Stimulated activated CD4-positive, alpha-beta T cell treated with anti-CD3 and anti-CD28 coated beads, TNF-alpha, amount 100 ng/mL, for 1 hour (primary cell): ENCODE data around the gene ACER3.
"Not testable (repeated sequence)": the region's sequence is repeated elsewhere in the genome, so short reads cannot be mapped to it uniquely, and the experiment has no call there.

Experiments
- DNase-seq, 3 donors: peaks; one replicate each; pipeline ENCODE4 v3.0.0-alpha.2; 2020; ENCODE audit warnings: low read depth in 3 of 3, low spot score in 1 of 3

The ACER3 gene

GRCh38 chr11:77036398-77036797 lies 175.7 kb downstream of the ACER3 start:
- DNase-seq = no peak

GRCh38 chr11:77037057-77037456 lies 176.3 kb downstream of the ACER3 start:
- no peak for DNase-seq

DNA sequence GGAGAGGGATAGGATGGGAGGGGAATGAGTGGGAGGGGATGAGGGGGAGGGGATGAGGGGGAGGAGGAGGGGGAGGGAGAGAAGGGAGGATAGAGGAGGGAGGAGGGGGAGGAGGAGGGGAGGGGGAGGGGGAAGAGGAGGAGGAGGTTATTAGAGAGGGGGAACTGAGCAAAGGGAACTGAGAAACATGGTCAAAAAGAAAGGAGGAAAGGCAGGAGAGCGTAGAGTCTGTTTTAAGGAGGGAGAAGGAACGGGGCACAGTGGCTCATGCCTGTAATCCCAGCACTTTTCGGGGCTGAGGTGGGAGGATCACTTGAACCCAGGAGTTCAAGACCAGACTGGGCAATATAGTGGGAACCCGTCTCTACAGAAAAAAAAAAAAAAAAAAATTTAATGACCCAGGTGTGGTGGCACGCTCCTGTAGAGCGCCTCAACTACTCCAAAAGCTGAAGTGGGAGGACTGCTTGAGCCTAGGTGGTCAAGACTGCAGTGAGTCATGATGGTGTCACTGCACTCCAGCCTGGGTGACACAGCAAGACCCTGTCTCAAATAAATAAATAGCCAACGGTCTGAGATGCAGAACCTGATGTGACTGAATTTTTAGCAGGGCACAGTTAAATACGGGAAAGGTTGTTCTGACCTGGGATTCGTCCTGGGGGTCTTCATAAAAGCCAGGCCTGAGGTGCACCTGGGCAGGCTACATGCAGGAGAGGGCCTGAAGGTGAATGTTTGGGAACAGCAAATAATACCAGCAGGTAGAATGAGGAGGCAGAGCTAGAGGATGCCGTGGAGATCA lies 177.5 kb downstream of the ACER3 start:
- DNase-seq = no peak

GRCh38 chr11:77038825-77039326 lies 178.2 kb downstream of the ACER3 start:
- DNase-seq = no peak

DNA sequence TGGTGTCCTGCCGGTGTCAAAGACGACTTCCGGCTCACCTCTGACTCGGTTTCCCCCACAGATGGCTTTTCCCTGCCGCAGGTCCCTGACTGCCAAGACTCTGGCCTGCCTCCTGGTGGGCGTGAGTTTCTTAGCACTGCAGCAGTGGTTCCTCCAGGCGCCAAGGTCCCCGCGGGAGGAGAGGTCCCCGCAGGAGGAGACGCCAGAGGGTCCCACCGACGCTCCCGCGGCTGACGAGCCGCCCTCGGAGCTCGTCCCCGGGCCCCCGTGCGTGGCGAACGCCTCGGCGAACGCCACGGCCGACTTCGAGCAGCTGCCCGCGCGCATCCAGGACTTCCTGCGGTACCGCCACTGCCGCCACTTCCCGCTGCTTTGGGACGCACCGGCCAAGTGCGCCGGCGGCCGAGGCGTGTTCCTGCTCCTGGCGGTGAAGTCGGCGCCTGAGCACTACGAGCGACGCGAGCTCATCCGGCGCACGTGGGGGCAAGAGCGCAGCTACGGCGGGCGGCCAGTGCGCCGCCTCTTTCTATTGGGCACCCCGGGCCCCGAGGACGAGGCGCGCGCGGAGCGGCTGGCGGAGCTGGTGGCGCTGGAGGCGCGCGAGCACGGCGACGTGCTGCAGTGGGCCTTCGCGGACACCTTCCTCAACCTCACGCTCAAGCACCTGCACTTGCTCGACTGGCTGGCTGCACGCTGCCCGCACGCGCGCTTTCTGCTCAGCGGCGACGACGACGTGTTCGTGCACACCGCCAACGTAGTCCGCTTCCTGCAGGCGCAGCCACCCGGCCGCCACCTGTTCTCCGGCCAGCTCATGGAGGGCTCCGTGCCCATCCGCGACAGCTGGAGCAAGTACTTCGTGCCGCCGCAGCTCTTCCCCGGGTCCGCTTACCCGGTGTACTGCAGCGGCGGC lies 179.0 kb downstream of the ACER3 start:
- no peak for DNase-seq

- DNase-seq = no peak
These were observed 179.7 kb downstream of the ACER3 start for GRCh38 chr11:77040401-77040777.

- DNase-seq = no peak
These were observed 180.2 kb downstream of the ACER3 start for GRCh38 chr11:77040889-77041288.

DNA sequence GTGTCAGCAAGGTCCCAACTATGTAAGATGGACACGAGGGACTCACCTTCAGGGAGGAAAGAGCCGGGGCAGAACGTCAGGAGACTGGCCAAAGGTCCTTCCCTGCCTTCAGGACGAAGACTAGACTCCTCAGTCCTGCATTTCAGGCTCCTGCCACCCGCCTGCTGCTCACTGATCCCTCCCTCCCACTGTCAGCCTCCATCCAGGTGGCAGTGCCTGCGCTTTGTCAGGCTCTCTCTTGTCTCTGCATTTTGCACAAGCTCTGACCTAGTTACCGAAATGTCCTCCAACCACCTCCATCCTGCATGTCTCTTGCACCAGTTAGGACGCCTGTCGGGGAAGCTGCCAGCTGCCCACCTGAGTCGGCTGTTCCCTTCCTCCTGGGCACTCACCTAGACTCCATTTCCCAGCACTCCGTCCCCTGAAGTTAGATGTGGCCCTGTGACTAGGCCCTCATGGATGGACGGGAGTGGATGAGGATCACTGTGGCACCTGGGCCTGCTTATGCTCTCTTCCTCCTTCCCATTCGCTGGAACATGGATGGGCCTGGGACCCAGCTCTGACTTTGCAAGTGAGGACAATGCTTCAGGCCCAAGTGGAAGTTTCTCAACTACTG lies 181.5 kb downstream of the ACER3 start:
- DNase-seq = no peak

DNA sequence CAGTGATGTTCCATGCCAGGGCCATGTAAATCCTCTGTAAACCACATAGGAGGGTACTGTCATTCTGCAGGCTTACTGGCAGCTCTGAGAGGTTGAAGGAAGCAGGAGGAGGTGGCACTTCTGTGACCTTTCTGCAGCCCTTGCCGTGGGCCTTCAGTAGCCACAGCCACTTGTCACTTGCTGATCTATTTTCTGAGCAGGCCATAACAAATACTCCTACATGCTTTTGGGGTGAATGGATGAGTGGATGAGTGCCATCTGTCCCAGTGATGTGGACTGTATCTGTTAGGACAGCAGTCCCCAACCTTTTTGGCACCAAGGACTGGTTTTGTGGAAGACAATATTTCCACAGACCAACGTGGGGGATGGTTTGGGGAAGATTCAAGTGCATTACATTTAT lies 183.6 kb downstream of the ACER3 start:
- DNase-seq = no peak

- DNase-seq = no peak
These were observed 184.2 kb downstream of the ACER3 start for GRCh38 chr11:77044886-77045285.

DNA sequence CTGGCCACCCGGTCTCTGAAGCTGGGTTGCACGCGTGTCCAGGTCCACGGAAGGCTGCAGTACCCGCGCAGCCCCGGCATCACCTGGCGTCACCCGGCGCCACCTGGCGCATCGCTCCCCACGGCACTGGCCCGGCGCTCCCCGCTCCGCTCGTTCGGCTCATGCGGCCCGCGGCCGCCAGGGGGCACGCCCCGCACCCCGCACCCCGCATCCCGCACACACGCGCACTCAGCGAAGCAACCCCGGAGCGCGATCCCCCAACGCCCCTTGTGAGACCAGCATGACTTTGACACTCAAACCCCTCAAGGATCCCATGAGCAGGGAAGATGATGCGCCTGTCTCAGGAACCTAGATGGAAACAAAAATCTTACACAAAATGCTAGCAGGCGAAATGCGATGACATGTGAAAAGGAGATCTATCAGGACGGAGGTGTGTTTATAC lies 185.4 kb downstream of the ACER3 start:
- DNase-seq = peak in 2 of 3 donors; percentile 27 to 58

DNA sequence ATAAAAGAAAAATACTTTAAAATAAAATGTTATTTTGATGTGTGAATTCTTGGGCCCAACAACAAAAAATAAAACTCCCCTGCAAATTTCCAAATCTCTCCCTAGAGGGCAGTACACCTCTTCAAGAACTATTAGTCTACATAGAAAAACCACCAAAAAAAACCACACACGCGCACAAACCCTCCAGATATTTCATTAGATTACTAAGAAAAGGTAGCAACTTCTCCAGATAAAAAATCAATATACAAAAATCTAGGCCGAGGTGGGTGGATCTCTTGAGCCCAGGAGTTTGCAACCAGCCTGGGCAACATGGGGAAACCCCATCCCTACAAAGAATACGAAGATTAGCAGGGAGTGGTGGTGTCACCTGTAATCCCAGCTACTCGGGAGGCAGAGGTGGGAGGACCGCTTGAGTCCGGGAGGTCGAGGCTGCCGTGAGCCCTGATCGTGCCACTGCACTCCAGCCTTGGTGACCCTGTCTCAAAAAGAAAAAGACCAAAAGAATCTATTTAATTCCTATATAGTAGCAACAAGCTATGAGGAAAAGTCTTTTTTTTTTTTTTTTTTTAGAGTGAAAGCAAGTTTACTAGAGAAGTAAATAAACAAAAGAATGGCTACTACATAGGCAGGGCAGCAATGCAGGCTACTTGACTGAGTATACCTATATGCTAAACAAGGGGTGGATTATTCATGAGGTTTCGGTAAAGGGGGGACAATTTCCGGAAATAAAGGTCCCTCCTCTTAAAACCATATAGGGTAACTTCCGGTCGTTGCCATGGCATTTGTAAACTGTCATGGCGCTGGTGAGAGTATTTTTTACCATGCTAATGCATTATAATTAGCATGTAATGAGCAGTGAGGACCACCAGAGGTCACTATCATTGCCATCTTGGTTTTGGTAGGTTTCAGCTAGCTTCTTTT lies 186.5 kb downstream of the ACER3 start:
- DNase-seq = peak in 2 of 3 donors; percentile 62 to 68

DNA sequence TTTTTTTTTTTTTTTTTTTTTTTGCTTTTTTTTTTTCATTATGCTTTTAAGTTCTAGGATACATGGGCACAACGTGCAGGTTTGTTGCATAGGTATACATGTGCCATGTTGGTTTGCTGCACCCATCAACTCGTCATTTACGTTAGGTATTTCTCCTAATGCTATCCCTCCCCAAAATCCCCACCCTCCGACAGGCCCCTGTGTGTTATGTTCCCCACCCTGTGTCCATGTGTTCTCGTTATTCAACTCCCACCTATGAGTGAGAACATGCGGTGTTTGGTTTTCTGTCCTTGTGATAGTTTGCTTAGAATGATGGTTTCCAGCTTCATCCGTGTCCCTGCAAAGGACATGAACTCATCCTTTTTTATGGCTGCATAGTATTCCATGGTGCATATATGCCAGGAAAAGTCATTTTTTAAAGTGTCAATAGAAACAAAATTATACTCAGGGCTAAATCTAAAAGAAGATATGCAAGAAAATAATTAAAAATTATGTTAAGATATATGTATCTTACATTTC lies 187.3 kb downstream of the ACER3 start:
- DNase-seq = not testable (repeated sequence)

DNA sequence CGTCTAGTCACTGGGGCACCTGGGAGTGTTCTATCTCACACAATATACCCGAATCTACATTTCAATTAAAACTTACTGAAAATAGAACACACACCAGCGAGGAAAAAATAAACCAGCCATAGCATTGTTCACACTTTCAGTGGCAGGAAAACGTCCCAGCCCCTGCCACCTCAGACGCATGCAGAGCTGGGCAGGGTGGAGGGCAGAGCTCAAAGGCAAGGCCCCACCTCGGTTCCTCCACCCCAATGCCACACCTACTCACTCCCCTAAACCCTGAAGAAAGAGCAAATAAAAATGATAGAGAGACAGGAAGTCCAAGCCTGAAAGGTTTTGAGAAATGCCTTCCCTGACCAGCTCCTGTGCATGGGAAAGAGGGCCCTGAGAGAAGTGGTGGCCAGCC lies 188.3 kb downstream of the ACER3 start:
- DNase-seq = no peak

GRCh38 chr11:77051511-77051910 lies 190.8 kb downstream of the ACER3 start:
- DNase-seq = no peak

- no peak for DNase-seq
These were observed 191.8 kb downstream of the ACER3 start for GRCh38 chr11:77052518-77052917.

DNA sequence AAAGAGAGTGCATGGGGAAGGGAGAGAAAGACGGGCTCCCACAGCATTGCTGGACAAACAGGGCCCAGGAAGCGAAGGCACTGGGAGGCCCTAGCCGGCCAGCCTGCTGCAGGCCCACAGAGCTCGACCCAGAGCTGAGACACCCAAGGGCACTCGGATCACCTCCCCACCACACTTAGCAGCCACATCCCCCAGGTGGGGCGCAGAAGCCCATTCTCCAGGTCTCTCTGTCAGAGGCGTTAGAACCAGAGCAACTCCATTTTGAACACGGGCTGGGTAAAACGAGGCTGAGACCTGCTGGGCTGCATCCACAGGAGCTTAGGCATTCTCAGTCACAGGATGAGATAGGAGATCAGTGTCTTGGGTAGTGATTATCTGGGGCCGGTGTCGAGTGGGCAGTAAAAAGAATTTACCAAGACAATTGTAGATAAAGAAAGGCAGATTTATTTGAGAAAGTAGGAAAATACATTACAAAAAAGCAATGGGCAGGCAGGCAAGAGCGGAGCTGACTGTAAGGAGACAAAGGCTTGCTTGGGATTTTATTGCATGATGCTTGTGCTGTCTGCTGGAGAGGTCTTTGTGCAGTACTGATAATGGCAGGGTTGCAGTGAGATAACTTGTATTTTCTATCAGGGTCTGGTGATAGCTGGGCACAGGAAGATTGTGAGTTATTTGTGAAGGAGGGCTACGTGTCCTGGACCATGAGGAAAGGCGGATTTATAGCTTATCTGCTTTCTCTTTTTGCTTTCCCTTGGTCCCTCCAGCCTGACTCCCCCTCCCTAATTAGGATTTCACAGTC lies 192.7 kb downstream of the ACER3 start:
- DNase-seq = no peak

GRCh38 chr11:77054084-77054483 lies 193.4 kb downstream of the ACER3 start:
- no peak for DNase-seq

- no peak for DNase-seq
These were observed 194.4 kb downstream of the ACER3 start for GRCh38 chr11:77055101-77055561.
